Pancreas (tissue), 10 donors: ENCODE results near the gene LSAMP. TPM values are rescaled to one million over a fixed set of nuclear protein-coding genes. Genes with fewer than 3 reads are reported as not detected.

ENCODE experiments used
- ATAC-seq, 4 donors: fragments of 200-7000 bp; cut with Tn5 transposase; one replicate each; pipeline versions ENCODE4 v1.8.0 to v1.9.1; 2020; ENCODE audit warnings: mild to moderate bottlenecking in 4 of 4, moderate library complexity in 4 of 4
- DNase-seq, 6 donors: peaks; one replicate each; pipeline ENCODE4 v3.0.0-alpha.2; 2020
- FAIRE-seq: peaks from 2 replicates; lab custom pipeline; 2012; peaks lifted over from hg19 to GRCh38; lab: Jason Lieb, UNC
- H3K27ac ChIP-seq, 4 donors: fragments of 200-600 bp; sonication (generic); 1 replicate in 3 of 4; 2 replicates in 1 of 4; pipeline versions ENCODE4 v1.5.0 to v1.8.0; 2020
- H3K27me3 ChIP-seq, 4 donors: fragments of 200-600 bp; one replicate each; pipeline ENCODE4 v1.8.0; 2021
- H3K36me3 ChIP-seq, 3 donors: fragments of 200-600 bp; sonication (generic) in 1 of 3; one replicate each; pipeline versions ENCODE4 v1.5.0 to v1.8.0; 2020 to 2021
- H3K4me1 ChIP-seq, 3 donors: fragments of 200-600 bp; one replicate each; pipeline ENCODE4 v1.8.0; 2021
- H3K4me3 ChIP-seq, 4 donors: fragments of 200-600 bp; sonication (generic) in 2 of 4; one replicate each; pipeline versions ENCODE4 v1.5.0 to v1.8.0; 2020 to 2021
- H3K9me3 ChIP-seq, 4 donors: fragments of 200-600 bp; one replicate each; pipeline ENCODE4 v1.8.0; 2021
- CTCF ChIP-seq, 4 donors: fragments of 200-600 bp; sonication (generic) in 3 of 4; IDR thresholded peaks; one replicate each; pipeline versions ENCODE4 v1.5.0 to v1.8.0; 2021; ENCODE audit warnings: antibody characterized with exemption in 4 of 4
- WGBS, 2 donors: extraction: QIAGEN DNeasy Blood & Tissue Kit; methylation state at CpG; one replicate each; pipeline ENCODE4 v1.1.7; 2013; 5-methylcytosine and 5-hydroxymethylcytosine counted together
- intact Hi-C, 3 donors: fragments of 100-400 bp; cut with DNase I; formaldehyde crosslinking; loops; one replicate each; pipeline versions ENCODE4 v1.11.1 to v1.14.2; 2022
- polyA plus RNA-seq, 2 donors: library from polyadenylated mRNA; stranded (reverse); fragments of 200-250 nt; gene quantifications; one replicate each; pipeline ENCODE4 v1.2.3, GENCODE V29; 2013
- total RNA-seq, 6 donors: library from RNA; stranded (reverse); fragmentation: NEBNext Ultra II Directional in 4 of 6; extraction: Animal tissue kit (Norgen Biotek cat#: 25700) in 4 of 6; gene quantifications; one replicate each; pipeline versions ENCODE4 v1.2.1 to v1.2.4, GENCODE V29; 2021 to 2023
- donor health status: healthy with polysubstance abuse.
- donor health status: DM: no; HTN: no; CAD: no; lungs with moderate emphysema.
- donor health status: DM: no; HTN: no; CAD: no.
- donor health status: control.
- donor health status: control.
- donor health status: Bipolar disorder and iron deficiency.
- donor health status: DM: yes; HTN: yes; CAD: no.
- donor health status: DM: no; HTN: no; CAD: no.
- donor health status: DM: no; HTN: no; CAD: no.
- donor health status: DM: yes; HTN: yes; CAD: no.

LSAMP gene
- total and polyA plus RNA-seq, 8 donors = 0.51 to 5.5 (median 1.5) TPM

DNA sequence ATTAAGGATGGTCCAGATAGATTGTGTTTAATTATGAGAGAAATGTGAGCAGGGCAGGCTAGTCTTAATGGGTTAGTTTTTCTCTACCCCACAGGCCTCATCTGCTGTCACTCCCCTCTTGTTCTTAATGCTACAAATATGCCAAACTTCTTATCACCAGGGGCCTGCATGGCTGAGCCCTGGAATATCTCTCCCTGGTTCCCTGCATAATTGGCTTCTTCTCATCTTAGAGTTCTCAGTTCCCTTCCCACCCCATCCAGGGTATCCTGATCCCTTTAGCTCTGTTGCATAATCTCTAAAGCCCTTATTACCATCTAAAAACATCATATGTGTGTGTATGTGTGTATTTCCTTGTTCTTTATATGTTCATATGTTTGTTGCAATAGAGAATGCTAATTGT, 279.6 kb downstream of the LSAMP start:
- Histone ChIP-seq H3K27me3 (no peaks in the 10 kb centered on the region), H3K9me3 (no peaks in the 10 kb centered on the region), H3K27ac (no peak overlapping the region), H3K4me1 (no peaks in the 10 kb centered on the region), H3K36me3 (no peaks in the 10 kb centered on the region), H3K4me3 (no peak overlapping the region)
- DNase-seq = no peak
- no peak for ATAC-seq
- intact Hi-C loops = no loop called here
- no peak for FAIRE-seq
- TF ChIP-seq CTCF (IDR thresholded peaks at IDR 0.05) = no peak

DNA sequence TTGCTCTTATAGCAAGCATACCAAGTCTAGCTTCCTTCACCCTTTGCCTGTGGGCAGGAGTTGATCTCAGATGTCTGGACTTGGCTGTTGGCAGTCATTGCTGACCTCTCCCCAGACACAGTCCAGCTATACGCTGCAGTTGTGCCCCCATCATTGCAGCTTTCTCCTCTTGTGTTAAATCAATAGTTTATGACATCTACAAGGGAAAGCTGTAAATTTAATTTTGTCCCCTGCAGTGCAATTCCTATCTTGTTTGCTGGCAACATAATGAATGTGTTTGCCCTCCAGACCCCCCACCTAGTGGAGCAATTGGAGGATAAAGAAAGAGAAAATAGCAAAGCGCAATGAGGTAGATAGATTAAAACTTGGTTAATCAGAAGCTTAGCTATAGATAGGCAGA, 280.2 kb downstream of the LSAMP start:
- 33 to 63% methylated on average over 2 of the region's 2 CpGs for WGBS, 2 donors
- intact Hi-C loops = no loop called here
- TF ChIP-seq CTCF (IDR thresholded peaks at IDR 0.05) = no peak
- DNase-seq = no peak
- Histone ChIP-seq H3K9me3 (no peaks in the 10 kb centered on the region), H3K4me3 (no peak overlapping the region), H3K27me3 (no peaks in the 10 kb centered on the region), H3K27ac (no peak overlapping the region), H3K36me3 (no peaks in the 10 kb centered on the region), H3K4me1 (no peaks in the 10 kb centered on the region)
- no peak for FAIRE-seq
- no peak for ATAC-seq

GRCh38 chr3:116164039-116164438, 281.2 kb downstream of the LSAMP start:
- ATAC-seq (no peak), FAIRE-seq (no peak), DNase-seq (no peak)
- H3K9me3 ChIP-seq = no peaks in the 10 kb centered on the region
- no peak overlapping the region for H3K27ac ChIP-seq
- no peak overlapping the region for H3K4me3 ChIP-seq
- intact Hi-C loops = no loop called here
- H3K36me3 ChIP-seq = no peaks in the 10 kb centered on the region
- WGBS, 2 donors = 46 to 53% methylated on average over 2 of the region's 2 CpGs
- no peaks in the 10 kb centered on the region for H3K27me3 ChIP-seq
- TF ChIP-seq CTCF (IDR thresholded peaks at IDR 0.05) = no peak
- no peaks in the 10 kb centered on the region for H3K4me1 ChIP-seq

DNA sequence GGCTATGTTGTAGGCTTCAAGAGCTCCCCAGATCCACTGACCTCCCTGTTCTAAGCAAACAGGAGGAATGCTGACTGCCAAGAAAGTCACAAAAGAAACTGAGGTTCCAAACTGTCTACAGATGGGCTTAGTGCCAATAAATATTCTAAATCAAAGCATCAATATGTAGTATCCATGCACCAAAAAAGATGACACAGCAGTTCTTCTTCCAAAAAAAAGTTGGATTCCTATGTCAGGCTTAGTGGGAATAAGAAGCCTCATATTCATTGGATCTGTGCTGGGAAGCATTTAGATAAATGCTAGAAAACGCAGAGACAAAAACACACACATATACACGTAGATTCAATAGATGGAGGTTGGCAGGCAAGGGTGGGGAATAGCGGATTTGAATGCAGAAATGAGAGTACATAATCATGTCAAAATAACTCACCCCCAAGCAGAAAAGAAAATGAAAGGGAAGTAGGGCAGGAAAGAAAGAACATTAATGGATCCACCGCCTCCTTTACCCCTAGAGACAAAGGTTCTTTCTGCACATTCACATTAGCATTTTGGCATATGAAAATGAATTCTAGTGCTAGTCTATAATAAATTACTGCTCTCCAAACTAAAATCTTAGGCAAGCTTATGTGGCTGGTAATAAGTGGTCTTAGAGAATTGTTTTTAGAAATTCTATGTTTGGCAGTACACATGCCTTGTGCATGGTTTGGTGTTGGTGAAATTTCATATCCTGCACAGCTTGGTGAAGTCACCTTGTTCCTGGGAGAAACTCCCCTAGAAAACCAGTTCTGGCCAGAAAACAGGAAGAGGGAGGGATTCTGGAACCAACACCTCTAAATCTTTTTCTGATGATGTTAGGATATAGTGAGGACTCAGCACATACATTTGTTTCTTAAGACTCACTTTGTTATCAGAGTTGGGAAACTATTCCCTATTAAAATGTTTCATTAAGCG, 283.4 kb downstream of the LSAMP start:
- intact Hi-C loops = no loop called here
- Histone ChIP-seq H3K27ac (no peak overlapping the region), H3K4me3 (no peak overlapping the region), H3K27me3 (no peaks in the 10 kb centered on the region), H3K4me1 (no peaks in the 10 kb centered on the region), H3K36me3 (no peaks in the 10 kb centered on the region), H3K9me3 (no peaks in the 10 kb centered on the region)
- no peak for FAIRE-seq
- no peak for DNase-seq
- ATAC-seq = no peak
- no peak for TF ChIP-seq CTCF (IDR thresholded peaks at IDR 0.05)
- 73 to 76% methylated on average over 5 of the region's 5 CpGs for WGBS, 2 donors

GRCh38 chr3:116160594-116160993, 284.7 kb downstream of the LSAMP start:
- 80 to 87% methylated on average over 1 of the region's 1 CpG for WGBS, 2 donors
- no peaks in the 10 kb centered on the region for H3K36me3 ChIP-seq
- H3K4me1 ChIP-seq = no peaks in the 10 kb centered on the region
- no peak for ATAC-seq
- H3K27ac ChIP-seq = no peak overlapping the region
- intact Hi-C loops = no loop called here
- H3K27me3 ChIP-seq = no peaks in the 10 kb centered on the region
- no peak for DNase-seq
- no peak overlapping the region for H3K4me3 ChIP-seq
- H3K9me3 ChIP-seq = no peaks in the 10 kb centered on the region
- no peak for FAIRE-seq
- TF ChIP-seq CTCF (IDR thresholded peaks at IDR 0.05) = no peak
